Fibroblast of lung (primary cell): ENCODE measurements around the gene SGMS2. TPM values are rescaled to one million over a fixed set of nuclear protein-coding genes. Genes with fewer than 3 reads are reported as not detected.

ENCODE experiments used
- DNase-seq, 2 donors: peaks; one replicate each; pipeline versions ENCODE4 v3.0.0 to v3.0.0-alpha.2; 2010; ENCODE audit warnings: low read depth in 2 of 2
- H2AFZ ChIP-seq: 2 replicates; pipeline ENCODE4 v1.5.1; 2012; ENCODE audit warnings: low read length, control low read depth, inconsistent platforms
- H3K27ac ChIP-seq: 2 replicates; pipeline ENCODE4 v1.5.1; 2011; ENCODE audit warnings: low read length, control low read depth; ENCODE audit not compliant: insufficient read depth
- H3K27me3 ChIP-seq: 2 replicates; pipeline ENCODE4 v1.5.1; 2011; ENCODE audit warnings: mild to moderate bottlenecking, low read length; ENCODE audit not compliant: control insufficient read depth, insufficient read depth
- H3K36me3 ChIP-seq: 2 replicates; pipeline ENCODE4 v1.5.1; 2011; ENCODE audit warnings: low read length; ENCODE audit not compliant: control insufficient read depth, insufficient read depth
- H3K4me1 ChIP-seq: 2 replicates; pipeline ENCODE4 v1.5.1; 2011; ENCODE audit warnings: low read length; ENCODE audit not compliant: control insufficient read depth, insufficient read depth; ENCODE audit errors: extremely low read depth
- H3K4me2 ChIP-seq: 2 replicates; pipeline ENCODE4 v1.5.1; 2011; ENCODE audit warnings: low read length, control low read depth; ENCODE audit not compliant: insufficient read depth; ENCODE audit errors: extremely low read depth
- H3K4me3 ChIP-seq, 4 experiments: fragments of 200-600 bp in 1 of 4; sonication (generic) in 1 of 4; replicated peaks in 1 of 4; 2 replicates each; pipeline ENCODE4 v1.5.1; 2011 to 2016; ENCODE audit warnings: low read length in 4 of 4, low read depth in 3 of 4, mild to moderate bottlenecking in 3 of 4, control low read depth in 2 of 4, inconsistent platforms in 1 of 4, mixed read lengths in 1 of 4; ENCODE audit not compliant: insufficient read depth in 1 of 4; ENCODE audit errors: control extremely low read depth in 1 of 4
- H3K79me2 ChIP-seq: 2 replicates; pipeline ENCODE4 v1.5.1; 2012; ENCODE audit warnings: mild to moderate bottlenecking, low read length, inconsistent platforms; ENCODE audit not compliant: control insufficient read depth, insufficient read depth
- H3K9ac ChIP-seq: 2 replicates; pipeline ENCODE4 v1.5.1; 2011; ENCODE audit warnings: mild to moderate bottlenecking, low read length, control low read depth; ENCODE audit not compliant: insufficient read depth
- H3K9me3 ChIP-seq: 2 replicates; pipeline ENCODE4 v1.5.1; 2012; ENCODE audit warnings: low read depth, low read length; ENCODE audit not compliant: control insufficient read depth, insufficient read depth
- H4K20me1 ChIP-seq: 2 replicates; pipeline ENCODE4 v1.5.1; 2011; ENCODE audit warnings: low read length; ENCODE audit not compliant: control insufficient read depth, insufficient read depth; ENCODE audit errors: extremely low read depth
- EZH2 ChIP-seq: IDR thresholded peaks from 2 replicates; pipeline ENCODE4 v1.5.1; 2012; ENCODE audit warnings: low read length, control low read depth, mild to moderate bottlenecking; ENCODE audit errors: missing control alignments
- polyA plus RNA-seq, 2 donors: library from polyadenylated mRNA; depleted of rRNA in 1 of 2; stranded (reverse) in 1 of 2; unstranded in 1 of 2; fragments of >200 nt; gene quantifications; 2 replicates each; pipeline ENCODE4 v1.2.1, GENCODE V29; 2011 to 2012; ENCODE audit warnings: missing spikeins in 1 of 2
- total RNA-seq: library from RNA; depleted of rRNA; stranded (reverse); fragments of >200 nt; gene quantifications from 2 replicates; pipeline ENCODE4 v1.2.1, GENCODE V29; 2014
- TF ChIP-seq, protein P1 (sequence below), 2 donors: IDR thresholded peaks in 1 of 2; conservative IDR thresholded peaks in 1 of 2; 1 replicate in 1 of 2; 2 replicates in 1 of 2; pipeline ENCODE4 v1.5.1; 2011 to 2012; ENCODE audit warnings: low read length in 2 of 2, control low read depth in 1 of 2, inconsistent platforms in 1 of 2, low read depth in 1 of 2, mild to moderate bottlenecking in 1 of 2

Gene SGMS2
- total and polyA plus RNA-seq, 2 donors (not counting 1 experiment from before 2014, with no cell fraction given): 63.7 to 82.7 TPM

GRCh38 chr4:107835406-107835805 is 10.7 kb downstream of the SGMS2 start:
- TF ChIP-seq, protein P1, sequence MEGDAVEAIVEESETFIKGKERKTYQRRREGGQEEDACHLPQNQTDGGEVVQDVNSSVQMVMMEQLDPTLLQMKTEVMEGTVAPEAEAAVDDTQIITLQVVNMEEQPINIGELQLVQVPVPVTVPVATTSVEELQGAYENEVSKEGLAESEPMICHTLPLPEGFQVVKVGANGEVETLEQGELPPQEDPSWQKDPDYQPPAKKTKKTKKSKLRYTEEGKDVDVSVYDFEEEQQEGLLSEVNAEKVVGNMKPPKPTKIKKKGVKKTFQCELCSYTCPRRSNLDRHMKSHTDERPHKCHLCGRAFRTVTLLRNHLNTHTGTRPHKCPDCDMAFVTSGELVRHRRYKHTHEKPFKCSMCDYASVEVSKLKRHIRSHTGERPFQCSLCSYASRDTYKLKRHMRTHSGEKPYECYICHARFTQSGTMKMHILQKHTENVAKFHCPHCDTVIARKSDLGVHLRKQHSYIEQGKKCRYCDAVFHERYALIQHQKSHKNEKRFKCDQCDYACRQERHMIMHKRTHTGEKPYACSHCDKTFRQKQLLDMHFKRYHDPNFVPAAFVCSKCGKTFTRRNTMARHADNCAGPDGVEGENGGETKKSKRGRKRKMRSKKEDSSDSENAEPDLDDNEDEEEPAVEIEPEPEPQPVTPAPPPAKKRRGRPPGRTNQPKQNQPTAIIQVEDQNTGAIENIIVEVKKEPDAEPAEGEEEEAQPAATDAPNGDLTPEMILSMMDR (conservative IDR thresholded peaks at IDR 0.05 in 1 of 2, IDR thresholded peaks at IDR 0.05 in 1 of 2; ENCODE audit: low read depth in 1 of 2, low read length in 2 of 2): no peak
- TF ChIP-seq EZH2: no peak
- H3K4me1 ChIP-seq: no peaks in the 10 kb centered on the region
- no peaks in the 10 kb centered on the region for H3K27me3 ChIP-seq
- H3K4me3 ChIP-seq: no peak overlapping the region
- H2AFZ ChIP-seq: no peak overlapping the region
- no peak overlapping the region for H3K9ac ChIP-seq
- H3K27ac ChIP-seq: no peak overlapping the region
- H3K36me3 ChIP-seq: no peaks in the 10 kb centered on the region
- H3K4me2 ChIP-seq: peak overlapping the region; percentile 23
- H3K79me2 ChIP-seq: peaks cover 22% of the 10 kb centered on the region
- no peaks in the 10 kb centered on the region for H3K9me3 ChIP-seq
- peak; percentile 25 to 54 for DNase-seq
- H4K20me1 ChIP-seq: no peaks in the 10 kb centered on the region

DNA sequence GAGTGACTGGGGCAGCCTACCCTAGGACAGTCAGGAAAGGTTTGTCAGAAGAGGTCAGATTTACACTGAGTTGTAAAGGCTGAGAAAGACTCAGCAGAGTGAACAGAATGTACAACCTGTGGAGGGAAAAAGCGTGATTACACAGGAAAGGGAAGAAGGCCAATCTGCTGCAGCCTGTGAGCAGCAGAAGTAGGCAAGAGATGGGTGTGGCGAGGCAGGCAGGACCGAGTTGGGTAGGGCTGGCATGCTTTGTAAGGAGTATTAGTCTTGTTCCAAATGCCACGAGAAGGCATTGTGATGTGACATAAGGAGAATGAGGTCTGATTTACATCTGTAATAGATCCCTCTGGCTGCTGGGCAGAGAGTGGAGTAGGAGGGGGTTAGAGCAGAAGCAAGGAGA is 12.6 kb downstream of the SGMS2 start:
- H3K79me2 ChIP-seq: peaks cover 18% of the 10 kb centered on the region
- H3K4me1 ChIP-seq: no peaks in the 10 kb centered on the region
- H3K4me3 ChIP-seq: no peak overlapping the region
- no peak overlapping the region for H3K9ac ChIP-seq
- H3K4me2 ChIP-seq: no peak overlapping the region
- DNase-seq: no peak
- no peak overlapping the region for H3K27ac ChIP-seq
- no peaks in the 10 kb centered on the region for H3K9me3 ChIP-seq
- TF ChIP-seq, protein P1 (conservative IDR thresholded peaks at IDR 0.05 in 1 of 2, IDR thresholded peaks at IDR 0.05 in 1 of 2; ENCODE audit: low read depth in 1 of 2, low read length in 2 of 2): no peak
- TF ChIP-seq EZH2: no peak
- no peaks in the 10 kb centered on the region for H3K36me3 ChIP-seq
- H4K20me1 ChIP-seq: no peaks in the 10 kb centered on the region
- no peaks in the 10 kb centered on the region for H3K27me3 ChIP-seq
- H2AFZ ChIP-seq: no peak overlapping the region

GRCh38 chr4:107837776-107838618 is 13.3 kb downstream of the SGMS2 start:
- DNase-seq: peak in 1 of 2 donors; percentile 40
- Histone ChIP-seq H3K4me3 (no peak overlapping the region), H3K4me1 (no peaks in the 10 kb centered on the region), H2AFZ (no peak overlapping the region), H3K27ac (no peak overlapping the region), H4K20me1 (no peaks in the 10 kb centered on the region), H3K4me2 (no peak overlapping the region), H3K9me3 (no peaks in the 10 kb centered on the region), H3K79me2 (peaks cover 16% of the 10 kb centered on the region), H3K9ac (no peak overlapping the region), H3K27me3 (no peaks in the 10 kb centered on the region), H3K36me3 (no peaks in the 10 kb centered on the region)
- TF ChIP-seq EZH2: no peak
- TF ChIP-seq, protein P1 (conservative IDR thresholded peaks at IDR 0.05 in 1 of 2, IDR thresholded peaks at IDR 0.05 in 1 of 2; ENCODE audit: low read depth in 1 of 2, low read length in 2 of 2): no peak
